DND-41 (cell line): ENCODE measurements around the gene ZNF136.

Experiments used
- ATAC-seq: fragments of 200-7000 bp; cut with Tn5 transposase; 3 replicates; pipeline ENCODE4 v1.9.1; 2021; ENCODE audit warnings: low read depth; ENCODE audit not compliant: insufficient read depth
- DNase-seq: peaks from one replicate; pipeline ENCODE4 v3.0.0-alpha.2; 2020
- H2AFZ ChIP-seq: 2 replicates; pipeline ENCODE4 v1.6.0; 2012; ENCODE audit warnings: low read depth, low read length
- H3K27ac ChIP-seq: 2 replicates; pipeline ENCODE4 v1.5.1; 2012; ENCODE audit warnings: low read length, inconsistent platforms
- H3K27me3 ChIP-seq: fragments of 200-600 bp; sonication (generic); 2 replicates; pipeline ENCODE4 v1.6.0; 2012; ENCODE audit warnings: low read length, mild to moderate bottlenecking, inconsistent platforms; ENCODE audit not compliant: insufficient read depth, poor library complexity
- H3K36me3 ChIP-seq: 2 replicates; pipeline ENCODE4 v1.5.1; 2012; ENCODE audit warnings: low read length, inconsistent platforms; ENCODE audit not compliant: insufficient read depth
- H3K4me1 ChIP-seq: 2 replicates; pipeline ENCODE4 v1.5.1; 2012; ENCODE audit warnings: mild to moderate bottlenecking, low read length; ENCODE audit not compliant: insufficient read depth
- H3K4me2 ChIP-seq: 2 replicates; pipeline ENCODE4 v1.6.0; 2012; ENCODE audit warnings: mild to moderate bottlenecking, moderate library complexity, low read length, inconsistent platforms; ENCODE audit not compliant: insufficient read depth
- H3K4me3 ChIP-seq, 2 experiments: fragments of 200-600 bp in 1 of 2; shearing (Covaris generic) in 1 of 2; 2 replicates each; pipeline ENCODE4 v1.5.1; 2012 to 2016; ENCODE audit warnings: inconsistent platforms in 2 of 2, low read length in 2 of 2, mild to moderate bottlenecking in 2 of 2, low read depth in 1 of 2, moderate library complexity in 1 of 2
- H3K79me2 ChIP-seq: 2 replicates; pipeline ENCODE4 v1.6.0; 2012; ENCODE audit warnings: low read length, inconsistent platforms; ENCODE audit not compliant: insufficient read depth
- H3K9ac ChIP-seq: 2 replicates; pipeline ENCODE4 v1.6.0; 2012; ENCODE audit warnings: low read depth, mild to moderate bottlenecking, inconsistent platforms, low read length, moderate library complexity
- H3K9me3 ChIP-seq: 2 replicates; pipeline ENCODE4 v1.5.1; 2012; ENCODE audit warnings: low read length, moderate library complexity, mild to moderate bottlenecking, inconsistent platforms; ENCODE audit not compliant: insufficient read depth, severe bottlenecking
- H4K20me1 ChIP-seq: 2 replicates; pipeline ENCODE4 v1.6.0; 2012; ENCODE audit warnings: low read length; ENCODE audit not compliant: insufficient read depth
- EZH2 ChIP-seq: IDR thresholded peaks from 3 replicates; pipeline ENCODE4 v1.6.1; 2012; ENCODE audit warnings: borderline replicate concordance, low read depth, mild to moderate bottlenecking, moderate library complexity, low read length, inconsistent platforms; ENCODE audit not compliant: severe bottlenecking
- TF ChIP-seq, protein P1 (sequence below): IDR thresholded peaks from 2 replicates; pipeline ENCODE4 v1.5.1; 2012; ENCODE audit warnings: borderline replicate concordance, low read length, moderate library complexity, mild to moderate bottlenecking; ENCODE audit not compliant: poor library complexity, severe bottlenecking; ENCODE audit errors: extremely low read depth

ZNF136 gene

DNA sequence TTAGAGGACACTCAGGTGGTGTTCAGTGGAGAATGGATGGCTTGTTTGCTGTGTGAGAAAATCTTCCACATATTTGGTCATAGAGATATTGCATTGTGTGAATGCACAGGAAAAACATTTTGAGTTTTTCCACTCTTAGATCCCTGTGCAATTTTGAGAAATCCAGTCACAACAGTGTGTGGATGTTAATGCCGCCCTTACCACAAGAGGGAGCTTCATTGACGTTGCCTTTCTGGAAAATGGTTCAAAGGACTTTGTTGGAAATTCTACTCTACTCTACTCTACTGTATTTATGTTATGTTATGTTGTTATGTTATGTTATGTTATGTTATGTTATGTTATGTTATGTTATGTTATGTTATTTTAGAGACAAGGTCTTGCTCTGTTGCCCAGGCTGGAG lies 36.2 kb upstream of the ZNF136 start:
- Histone ChIP-seq H3K4me2 (no peak overlapping the region), H3K9ac (no peak overlapping the region), H2AFZ (no peak overlapping the region), H4K20me1 (no peaks in the 10 kb centered on the region), H3K36me3 (peaks cover 4% of the 10 kb centered on the region; the same call in 1 of the 2 replicates), H3K27ac (no peak overlapping the region), H3K79me2 (no peaks in the 10 kb centered on the region), H3K4me3 (no peak overlapping the region), H3K9me3 (no peaks in the 10 kb centered on the region), H3K4me1 (no peaks in the 10 kb centered on the region), H3K27me3 (no peaks in the 10 kb centered on the region)
- no peak for TF ChIP-seq EZH2
- TF ChIP-seq, protein P1, sequence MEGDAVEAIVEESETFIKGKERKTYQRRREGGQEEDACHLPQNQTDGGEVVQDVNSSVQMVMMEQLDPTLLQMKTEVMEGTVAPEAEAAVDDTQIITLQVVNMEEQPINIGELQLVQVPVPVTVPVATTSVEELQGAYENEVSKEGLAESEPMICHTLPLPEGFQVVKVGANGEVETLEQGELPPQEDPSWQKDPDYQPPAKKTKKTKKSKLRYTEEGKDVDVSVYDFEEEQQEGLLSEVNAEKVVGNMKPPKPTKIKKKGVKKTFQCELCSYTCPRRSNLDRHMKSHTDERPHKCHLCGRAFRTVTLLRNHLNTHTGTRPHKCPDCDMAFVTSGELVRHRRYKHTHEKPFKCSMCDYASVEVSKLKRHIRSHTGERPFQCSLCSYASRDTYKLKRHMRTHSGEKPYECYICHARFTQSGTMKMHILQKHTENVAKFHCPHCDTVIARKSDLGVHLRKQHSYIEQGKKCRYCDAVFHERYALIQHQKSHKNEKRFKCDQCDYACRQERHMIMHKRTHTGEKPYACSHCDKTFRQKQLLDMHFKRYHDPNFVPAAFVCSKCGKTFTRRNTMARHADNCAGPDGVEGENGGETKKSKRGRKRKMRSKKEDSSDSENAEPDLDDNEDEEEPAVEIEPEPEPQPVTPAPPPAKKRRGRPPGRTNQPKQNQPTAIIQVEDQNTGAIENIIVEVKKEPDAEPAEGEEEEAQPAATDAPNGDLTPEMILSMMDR = peak; percentile 75
- peak; percentile 53; the same call in 2 of the 3 replicates for ATAC-seq
- DNase-seq = peak; percentile 33

DNA sequence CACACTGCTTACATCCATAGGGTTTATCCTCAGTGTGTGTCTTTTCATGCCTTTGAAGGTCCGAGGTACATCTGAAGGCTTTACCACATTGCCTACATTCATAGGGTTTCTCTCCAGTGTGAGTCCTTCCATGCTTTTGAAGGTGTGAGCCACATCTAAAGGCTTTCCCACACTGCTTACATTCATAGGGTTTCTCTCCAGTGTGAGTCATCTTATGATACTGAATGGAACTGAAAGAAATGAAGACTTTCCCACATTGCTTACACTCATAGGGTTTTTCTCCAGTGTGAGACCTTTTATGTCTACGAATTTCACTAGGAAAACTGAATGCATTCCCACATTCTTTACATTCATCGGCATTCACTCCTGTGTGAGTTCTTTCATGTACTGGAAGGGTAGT lies 29.8 kb upstream of the ZNF136 start:
- Histone ChIP-seq H4K20me1 (0 out of 2 replicates have a peak, but pooled peaks cover 4% of the 10 kb centered on the region), H3K4me2 (no peak overlapping the region), H3K9me3 (peaks cover 10% of the 10 kb centered on the region), H3K27ac (no peak overlapping the region), H3K9ac (no peak overlapping the region), H3K27me3 (no peaks in the 10 kb centered on the region), H3K4me3 (no peak overlapping the region), H3K4me1 (peaks cover 7% of the 10 kb centered on the region), H3K36me3 (peaks cover 58% of the 10 kb centered on the region), H2AFZ (no peak overlapping the region), H3K79me2 (peaks cover 10% of the 10 kb centered on the region)
- no peak for ATAC-seq
- no peak for TF ChIP-seq EZH2
- TF ChIP-seq, protein P1 = no peak
- DNase-seq = no peak

DNA sequence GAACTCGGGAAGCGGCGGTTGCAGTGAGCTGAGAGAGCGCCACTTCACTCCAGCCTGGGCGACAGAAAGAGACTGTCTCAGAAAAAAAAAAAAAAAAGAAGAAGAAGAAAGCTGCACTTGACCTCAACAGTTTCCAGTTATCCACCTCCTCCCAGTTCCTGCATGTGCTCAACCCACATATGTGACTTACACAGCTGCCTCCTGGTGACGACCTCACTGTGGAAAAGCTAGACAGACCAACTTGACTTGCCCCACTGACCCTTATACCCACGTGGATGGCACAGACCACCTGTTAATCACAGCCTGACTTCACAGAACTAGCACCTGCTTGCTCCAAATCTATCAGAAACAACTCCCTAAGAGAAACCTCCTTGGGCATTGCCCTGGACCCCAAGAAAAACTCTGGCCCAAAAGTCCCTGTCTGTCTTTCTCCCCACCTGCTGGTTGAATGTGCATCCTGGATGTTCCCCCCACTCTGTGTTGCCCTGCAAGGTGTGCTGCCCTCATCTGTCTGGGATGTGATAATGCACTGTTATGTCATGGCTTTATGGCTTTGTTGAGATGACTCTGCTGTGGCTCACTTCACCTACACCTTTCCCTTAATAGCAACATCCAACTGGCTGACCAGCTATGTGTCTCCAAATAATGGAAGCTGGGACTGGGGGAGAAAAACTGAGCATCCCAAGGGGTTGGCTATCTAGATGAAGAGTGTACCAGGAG lies 25.5 kb upstream of the ZNF136 start:
- Histone ChIP-seq H4K20me1 (0 out of 2 replicates have a peak, but pooled peaks cover 4% of the 10 kb centered on the region), H3K27me3 (no peaks in the 10 kb centered on the region), H3K9ac (no peak overlapping the region), H3K79me2 (peaks cover 30% of the 10 kb centered on the region), H3K9me3 (peaks cover 10% of the 10 kb centered on the region), H2AFZ (no peak overlapping the region), H3K4me2 (0 out of 2 replicates have a peak overlapping the region, but pooled peaks have one; percentile 6), H3K4me3 (no peak overlapping the region), H3K4me1 (peaks cover 36% of the 10 kb centered on the region), H3K27ac (no peak overlapping the region), H3K36me3 (peaks cover 49% of the 10 kb centered on the region)
- ATAC-seq (peak; percentile 23; the same call in 2 of the 3 replicates), DNase-seq (peak; percentile 60)
- TF ChIP-seq, protein P1 = peak; percentile 82
- no peak for TF ChIP-seq EZH2

DNA sequence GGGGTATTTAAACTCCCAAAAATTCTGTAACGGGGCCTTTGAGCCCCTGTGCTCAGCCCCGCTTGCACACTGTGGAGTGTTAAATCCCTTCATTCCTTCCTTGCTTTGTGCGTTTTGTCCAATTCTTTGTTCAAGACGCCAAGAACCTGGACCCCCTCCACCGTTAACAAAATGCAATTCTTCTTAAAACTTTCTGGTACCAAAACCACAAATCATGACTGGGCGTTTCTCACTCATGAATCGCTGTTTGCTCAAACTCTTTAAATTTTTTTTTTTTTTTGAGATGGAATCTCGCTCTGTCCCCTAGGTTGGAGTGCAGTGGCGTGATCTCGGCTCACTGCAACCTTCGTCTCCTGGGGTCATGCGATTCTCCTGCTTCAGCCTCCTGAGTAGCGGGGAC lies 23.6 kb upstream of the ZNF136 start:
- Histone ChIP-seq H3K9ac (peak overlapping the region; percentile 79), H3K27me3 (no peaks in the 10 kb centered on the region), H3K4me3 (peak overlapping the region; percentile 79 to 84; a peak in 3 of 4 replicates), H3K4me1 (peaks cover 36% of the 10 kb centered on the region), H3K79me2 (peaks cover 30% of the 10 kb centered on the region), H3K9me3 (no peaks in the 10 kb centered on the region), H4K20me1 (0 out of 2 replicates have a peak, but pooled peaks cover 4% of the 10 kb centered on the region), H3K27ac (peak overlapping the region; percentile 87), H3K36me3 (peaks cover 33% of the 10 kb centered on the region), H3K4me2 (peak overlapping the region; percentile 73), H2AFZ (no peak overlapping the region)
- ATAC-seq = no peak
- no peak for TF ChIP-seq EZH2
- TF ChIP-seq, protein P1 = no peak
- DNase-seq = no peak
